Fibroblast of lung (primary cell): Measurements from ENCODE around the gene KCNJ13.

Experiments
- EZH2 ChIP-seq: IDR thresholded peaks from 2 replicates; pipeline ENCODE4 v1.5.1; 2012; ENCODE audit warnings: low read length, control low read depth, mild to moderate bottlenecking; ENCODE audit errors: missing control alignments
- TF ChIP-seq, protein P1 (sequence below), 2 donors: IDR thresholded peaks in 1 of 2; conservative IDR thresholded peaks in 1 of 2; 1 replicate in 1 of 2; 2 replicates in 1 of 2; pipeline ENCODE4 v1.5.1; 2011 to 2012; ENCODE audit warnings: low read length in 2 of 2, control low read depth in 1 of 2, inconsistent platforms in 1 of 2, low read depth in 1 of 2, mild to moderate bottlenecking in 1 of 2

DNA sequence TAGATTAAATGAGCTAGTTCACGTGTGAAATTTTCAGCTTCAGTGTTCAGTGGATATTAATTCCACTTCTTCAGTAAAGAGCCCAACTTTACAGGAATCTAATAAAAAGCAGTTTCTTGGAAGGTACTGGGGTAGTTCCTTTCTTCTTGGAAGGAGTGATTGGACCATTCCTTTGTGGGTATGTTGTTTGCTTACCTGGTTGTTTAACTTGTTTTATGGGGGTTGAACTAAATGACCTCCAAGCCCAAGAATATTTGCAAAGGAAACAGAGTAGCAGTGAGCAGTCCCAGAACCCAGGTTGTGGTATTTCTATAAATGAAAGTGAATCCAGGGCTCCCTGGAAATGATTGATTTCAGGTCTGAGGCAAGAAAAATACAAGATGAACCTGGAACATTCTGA is 31.4 kb downstream of the KCNJ13 start:
- no peak for TF ChIP-seq EZH2
- TF ChIP-seq, protein P1, sequence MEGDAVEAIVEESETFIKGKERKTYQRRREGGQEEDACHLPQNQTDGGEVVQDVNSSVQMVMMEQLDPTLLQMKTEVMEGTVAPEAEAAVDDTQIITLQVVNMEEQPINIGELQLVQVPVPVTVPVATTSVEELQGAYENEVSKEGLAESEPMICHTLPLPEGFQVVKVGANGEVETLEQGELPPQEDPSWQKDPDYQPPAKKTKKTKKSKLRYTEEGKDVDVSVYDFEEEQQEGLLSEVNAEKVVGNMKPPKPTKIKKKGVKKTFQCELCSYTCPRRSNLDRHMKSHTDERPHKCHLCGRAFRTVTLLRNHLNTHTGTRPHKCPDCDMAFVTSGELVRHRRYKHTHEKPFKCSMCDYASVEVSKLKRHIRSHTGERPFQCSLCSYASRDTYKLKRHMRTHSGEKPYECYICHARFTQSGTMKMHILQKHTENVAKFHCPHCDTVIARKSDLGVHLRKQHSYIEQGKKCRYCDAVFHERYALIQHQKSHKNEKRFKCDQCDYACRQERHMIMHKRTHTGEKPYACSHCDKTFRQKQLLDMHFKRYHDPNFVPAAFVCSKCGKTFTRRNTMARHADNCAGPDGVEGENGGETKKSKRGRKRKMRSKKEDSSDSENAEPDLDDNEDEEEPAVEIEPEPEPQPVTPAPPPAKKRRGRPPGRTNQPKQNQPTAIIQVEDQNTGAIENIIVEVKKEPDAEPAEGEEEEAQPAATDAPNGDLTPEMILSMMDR (conservative IDR thresholded peaks at IDR 0.05 in 1 of 2, IDR thresholded peaks at IDR 0.05 in 1 of 2; ENCODE audit: low read depth in 1 of 2, low read length in 2 of 2): no peak
